LNCAP (cell line): ENCODE results near the gene LRP8.

Experiments
- TF ChIP-seq, protein P1 (sequence below): fragments of 450-650 bp; IDR thresholded peaks from 2 replicates; pipeline ENCODE4 v1.5.1; 2017; ENCODE audit warnings: mild to moderate bottlenecking

LRP8 gene

GRCh38 chr1:53197291-53198200, 130.3 kb downstream of the LRP8 start:
- TF ChIP-seq, protein P1, sequence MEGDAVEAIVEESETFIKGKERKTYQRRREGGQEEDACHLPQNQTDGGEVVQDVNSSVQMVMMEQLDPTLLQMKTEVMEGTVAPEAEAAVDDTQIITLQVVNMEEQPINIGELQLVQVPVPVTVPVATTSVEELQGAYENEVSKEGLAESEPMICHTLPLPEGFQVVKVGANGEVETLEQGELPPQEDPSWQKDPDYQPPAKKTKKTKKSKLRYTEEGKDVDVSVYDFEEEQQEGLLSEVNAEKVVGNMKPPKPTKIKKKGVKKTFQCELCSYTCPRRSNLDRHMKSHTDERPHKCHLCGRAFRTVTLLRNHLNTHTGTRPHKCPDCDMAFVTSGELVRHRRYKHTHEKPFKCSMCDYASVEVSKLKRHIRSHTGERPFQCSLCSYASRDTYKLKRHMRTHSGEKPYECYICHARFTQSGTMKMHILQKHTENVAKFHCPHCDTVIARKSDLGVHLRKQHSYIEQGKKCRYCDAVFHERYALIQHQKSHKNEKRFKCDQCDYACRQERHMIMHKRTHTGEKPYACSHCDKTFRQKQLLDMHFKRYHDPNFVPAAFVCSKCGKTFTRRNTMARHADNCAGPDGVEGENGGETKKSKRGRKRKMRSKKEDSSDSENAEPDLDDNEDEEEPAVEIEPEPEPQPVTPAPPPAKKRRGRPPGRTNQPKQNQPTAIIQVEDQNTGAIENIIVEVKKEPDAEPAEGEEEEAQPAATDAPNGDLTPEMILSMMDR, result no peak

DNA sequence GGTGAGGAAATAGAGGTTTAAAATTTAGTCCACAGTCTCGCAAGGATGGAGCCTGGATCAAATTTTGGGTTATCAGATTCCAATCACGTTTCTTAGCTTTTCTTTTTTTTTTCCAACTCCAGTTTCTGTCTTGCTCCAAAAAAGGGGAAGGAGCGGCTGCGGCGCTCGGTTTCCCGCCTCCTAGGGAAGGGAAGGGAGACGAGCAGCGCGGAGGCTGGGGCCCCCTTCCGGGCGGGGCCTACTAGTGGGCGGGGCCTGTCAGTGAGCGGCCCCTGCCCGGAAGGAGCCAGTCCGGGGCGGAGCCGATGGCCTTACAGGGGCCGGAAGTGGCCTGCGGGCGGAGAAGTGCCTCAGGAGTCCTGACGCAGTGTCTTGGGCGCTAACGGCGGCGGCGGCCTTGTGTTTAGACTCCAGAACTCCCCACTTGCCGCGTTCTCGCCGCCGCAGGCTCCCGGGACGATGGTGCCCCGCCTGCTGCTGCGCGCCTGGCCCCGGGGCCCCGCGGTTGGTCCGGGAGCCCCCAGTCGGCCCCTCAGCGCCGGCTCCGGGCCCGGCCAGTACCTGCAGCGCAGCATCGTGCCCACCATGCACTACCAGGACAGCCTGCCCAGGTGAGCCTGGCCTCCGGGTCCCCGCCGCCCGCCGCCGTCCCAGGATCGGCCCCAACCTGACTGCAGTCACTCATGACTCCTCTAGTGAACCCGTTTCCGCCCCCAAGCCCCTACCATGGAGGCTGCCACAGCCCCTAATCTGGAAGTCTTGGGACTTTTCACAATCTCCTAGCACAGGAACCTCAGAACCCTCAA, 131.2 kb downstream of the LRP8 start, which contains the start of gene CPT2:
Gene CPT2, plus strand, starts transcription at position 340 of the 806 bp plus-strand sequence. Its CDS starts 120 bp downstream, at position 460.
- TF ChIP-seq, protein P1, result no peak

- TF ChIP-seq, protein P1, result no peak
These were observed 131.8 kb downstream of the LRP8 start for GRCh38 chr1:53196017-53196484.

DNA sequence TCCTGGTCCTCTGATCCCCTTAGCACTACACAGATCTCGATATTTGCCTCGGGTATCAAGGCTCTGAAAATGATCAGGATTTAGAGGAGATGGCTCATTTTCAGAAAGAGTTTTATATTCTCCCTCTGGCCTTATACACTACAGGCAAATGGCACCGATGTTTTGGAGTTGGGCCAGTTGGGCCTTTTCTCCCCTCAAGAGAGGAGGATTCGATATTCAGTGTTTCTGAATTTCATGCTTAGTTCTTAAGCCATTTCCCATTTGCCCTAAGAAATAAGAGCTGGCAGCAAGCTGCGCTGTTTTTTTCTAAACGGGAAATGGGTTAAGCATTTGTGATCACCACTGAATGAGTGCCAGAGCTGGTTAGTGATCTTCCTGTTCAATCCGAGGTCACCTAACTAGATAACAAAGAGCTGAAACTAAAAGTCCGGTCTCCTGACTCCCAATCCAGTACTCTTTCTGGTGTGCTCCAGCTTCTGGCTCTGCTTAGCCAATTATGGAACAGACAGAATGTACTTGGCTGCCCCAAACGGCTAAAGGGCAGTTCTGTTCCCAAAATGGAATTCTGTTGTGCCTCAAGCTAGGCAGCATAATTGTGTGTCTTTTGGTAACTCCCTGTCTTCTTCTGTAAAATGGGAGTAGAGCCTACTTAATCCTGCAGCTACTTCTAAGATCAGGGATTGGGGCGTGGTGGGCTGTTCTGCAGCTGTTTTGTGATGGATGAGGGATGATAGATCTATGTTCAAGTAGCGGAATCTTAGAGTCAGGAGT, 132.4 kb downstream of the LRP8 start:
- TF ChIP-seq, protein P1, result no peak
